NT2/D1 (cell line): ENCODE measurements around the gene AMBRA1.

Experiments
- SUZ12 ChIP-seq: IDR thresholded peaks from 2 replicates; pipeline ENCODE4 v1.6.1; 2011; ENCODE audit not compliant: insufficient read length, insufficient read depth; ENCODE audit errors: extremely low read depth
- YY1 ChIP-seq: IDR thresholded peaks from 2 replicates; pipeline ENCODE4 v1.6.1; 2011; ENCODE audit not compliant: insufficient read length, insufficient read depth

GRCh38 chr11:46465683-46466082 lies 128.1 kb downstream of the AMBRA1 start:
- TF ChIP-seq SUZ12 (no peak), YY1 (no peak)
